DOHH2 (cell line): ENCODE measurements around the gene RHBDD3.

Experiments
- H3F3A ChIP-seq: fragments of 200-600 bp; sonication (generic), shearing (Covaris generic); 2 replicates; pipeline ENCODE4 v1.6.0; 2016; ENCODE audit warnings: antibody characterized with exemption, mild to moderate bottlenecking; ENCODE audit not compliant: control insufficient read depth, insufficient read depth
- H3K27ac ChIP-seq: fragments of 200-600 bp; sonication (generic); 2 replicates; pipeline ENCODE4 v1.5.1; 2014; ENCODE audit warnings: low read depth, mild to moderate bottlenecking, low read length, moderate library complexity
- H3K27me3 ChIP-seq: fragments of 200-600 bp; sonication (generic); 2 replicates; pipeline ENCODE4 v1.6.1; 2014; ENCODE audit warnings: mild to moderate bottlenecking, low read length, mixed read lengths; ENCODE audit not compliant: control insufficient read depth
- H3K36me3 ChIP-seq: fragments of 200-600 bp; sonication (generic); 2 replicates; pipeline ENCODE4 v1.6.1; 2014; ENCODE audit warnings: mild to moderate bottlenecking, low read length, moderate library complexity, mixed read lengths; ENCODE audit not compliant: control insufficient read depth
- H3K4me1 ChIP-seq: fragments of 200-600 bp; sonication (generic); 2 replicates; pipeline ENCODE4 v1.6.1; 2014; ENCODE audit warnings: mild to moderate bottlenecking, low read length, mixed read lengths; ENCODE audit not compliant: control insufficient read depth
- H3K4me2 ChIP-seq: fragments of 200-600 bp; sonication (generic); 2 replicates; pipeline ENCODE4 v1.6.0; 2014; ENCODE audit warnings: mild to moderate bottlenecking, low read length, moderate library complexity
- H3K4me3 ChIP-seq: fragments of 200-600 bp; sonication (generic); 2 replicates; pipeline ENCODE4 v1.5.1; 2014; ENCODE audit warnings: mild to moderate bottlenecking, low read length, mixed read lengths
- H3K79me2 ChIP-seq: fragments of 200-600 bp; sonication (generic); 2 replicates; pipeline ENCODE4 v1.6.1; 2014; ENCODE audit warnings: mild to moderate bottlenecking, low read length, mixed read lengths; ENCODE audit not compliant: control insufficient read depth
- H3K9me2 ChIP-seq: fragments of 200-600 bp; sonication (generic); replicated peaks from 2 replicates; pipeline ENCODE4 v1.6.1; 2014; ENCODE audit warnings: mild to moderate bottlenecking, low read length, mixed read lengths; ENCODE audit not compliant: control insufficient read depth
- H3K9me3 ChIP-seq: fragments of 200-600 bp; sonication (generic); 2 replicates; pipeline ENCODE4 v1.6.1; 2014; ENCODE audit warnings: antibody characterized with exemption, low read length, mixed read lengths; ENCODE audit not compliant: control insufficient read depth, insufficient read depth
- H4K20me1 ChIP-seq: fragments of 200-600 bp; sonication (generic); 2 replicates; pipeline ENCODE4 v1.6.0; 2014; ENCODE audit warnings: low read depth, mild to moderate bottlenecking, antibody characterized with exemption, low read length, moderate library complexity; ENCODE audit not compliant: control insufficient read depth, insufficient read depth
- CTCF ChIP-seq: fragments of 200-600 bp; sonication (generic); IDR thresholded peaks from one replicate; pipeline ENCODE4 v1.5.1; 2014; ENCODE audit warnings: antibody characterized with exemption, mild to moderate bottlenecking, low read depth, low read length; ENCODE audit not compliant: poor library complexity, severe bottlenecking
- EZH2phosphoT487 ChIP-seq: fragments of 200-600 bp; sonication (generic); IDR thresholded peaks from 2 replicates; pipeline ENCODE4 v1.6.1; 2017; ENCODE audit warnings: borderline replicate concordance, mild to moderate bottlenecking, antibody characterized with exemption, low read length, moderate library complexity, mixed read lengths

The RHBDD3 gene

GRCh38 chr22:29292379-29292778 is 24.6 kb upstream of the RHBDD3 start:
- TF ChIP-seq EZH2phosphoT487 (no peak), CTCF (no peak)
- peaks cover 12% of the 10 kb centered on the region for H3K4me1 ChIP-seq
- peaks cover 99% of the 10 kb centered on the region for H3K36me3 ChIP-seq
- no peak overlapping the region for H3K4me2 ChIP-seq
- no peak overlapping the region for H3K27ac ChIP-seq
- H3K27me3 ChIP-seq, result no peaks in the 10 kb centered on the region
- no peaks in the 10 kb centered on the region for H3K9me2 ChIP-seq
- H4K20me1 ChIP-seq, result peaks cover 34% of the 10 kb centered on the region; the same call in 1 of the 2 replicates
- no peaks in the 10 kb centered on the region for H3K9me3 ChIP-seq
- peaks cover 13% of the 10 kb centered on the region for H3F3A ChIP-seq
- no peak overlapping the region for H3K4me3 ChIP-seq
- peaks cover 38% of the 10 kb centered on the region for H3K79me2 ChIP-seq

- H3K27me3 ChIP-seq, result no peaks in the 10 kb centered on the region
- H3K79me2 ChIP-seq, result peaks cover 46% of the 10 kb centered on the region
- H3K4me1 ChIP-seq, result peaks cover 11% of the 10 kb centered on the region
- no peaks in the 10 kb centered on the region for H3K9me2 ChIP-seq
- no peak overlapping the region for H3K4me2 ChIP-seq
- TF ChIP-seq CTCF, result no peak
- no peak for TF ChIP-seq EZH2phosphoT487
- peaks cover 13% of the 10 kb centered on the region for H3F3A ChIP-seq
- no peaks in the 10 kb centered on the region for H3K9me3 ChIP-seq
- peaks cover 30% of the 10 kb centered on the region; the same call in 1 of the 2 replicates for H4K20me1 ChIP-seq
- no peak overlapping the region for H3K4me3 ChIP-seq
- H3K36me3 ChIP-seq, result peaks cover 99% of the 10 kb centered on the region
- H3K27ac ChIP-seq, result no peak overlapping the region
Measured at GRCh38 chr22:29291215-29291614, 23.4 kb upstream of the RHBDD3 start.

GRCh38 chr22:29290061-29290460 is 22.3 kb upstream of the RHBDD3 start:
- Histone ChIP-seq H3K4me3 (no peak overlapping the region), H3K4me1 (no peaks in the 10 kb centered on the region), H3K27ac (no peak overlapping the region), H3F3A (peaks cover 2% of the 10 kb centered on the region; the same call in 1 of the 2 replicates), H3K4me2 (no peak overlapping the region), H3K9me3 (no peaks in the 10 kb centered on the region), H3K9me2 (no peaks in the 10 kb centered on the region), H3K36me3 (peaks cover 99% of the 10 kb centered on the region), H4K20me1 (peaks cover 30% of the 10 kb centered on the region; the same call in 1 of the 2 replicates), H3K27me3 (no peaks in the 10 kb centered on the region), H3K79me2 (peaks cover 53% of the 10 kb centered on the region)
- TF ChIP-seq CTCF (no peak), EZH2phosphoT487 (no peak)
